KBM-7 (cell line): Measurements from ENCODE around the gene POLR3B.
A peak's percentile ranks its signal among the peaks of the same experiment; 100 is the strongest.
"Not testable (repeated sequence)": the region's sequence is repeated elsewhere in the genome, so short reads cannot be mapped to it uniquely, and the experiment has no call there.

Experiments
- DNase-seq: peaks from one replicate; pipeline ENCODE4 v3.0.0-alpha.2; 2015
- in situ Hi-C: fragments of 300-500 bp; cut with MboI; formaldehyde crosslinking; loops from 2 replicates; pipeline ENCODE4 v1.14.3; 2020; ENCODE audit warnings: low sequenced_read_pairs, low pct_unique_long_range_greater_than_20kb, mixed read lengths

The POLR3B gene

GRCh38 chr12:106341086-106341877 is 16.3 kb upstream of the POLR3B start:
- DNase-seq, result no peak
- in situ Hi-C loops, result no loop called here

GRCh38 chr12:106342397-106343213 is 14.9 kb upstream of the POLR3B start:
- no peak for DNase-seq
- in situ Hi-C loops, result no loop called here

GRCh38 chr12:106343214-106343528 is 14.4 kb upstream of the POLR3B start:
- in situ Hi-C loops, result no loop called here
- no peak for DNase-seq

- no peak for DNase-seq
- in situ Hi-C loops, result no loop called here
Observed at GRCh38 chr12:106344131-106344530, 13.4 kb upstream of the POLR3B start.

- in situ Hi-C loops, result no loop called here
- peak; percentile 68 for DNase-seq
Observed at GRCh38 chr12:106345746-106346145, 11.8 kb upstream of the POLR3B start.

- no peak for DNase-seq
- in situ Hi-C loops, result no loop called here
Observed at GRCh38 chr12:106348411-106348810, 9.1 kb upstream of the POLR3B start.

- in situ Hi-C loops, result loop anchor here (25.0 kb wide), 1 partner anchor 116 kb away; the partner anchor contains the start of gene CKAP4
- no peak for DNase-seq
Observed at GRCh38 chr12:106353175-106353574, 4.4 kb upstream of the POLR3B start.

GRCh38 chr12:106358396-106359241 is 1.1 kb downstream of the POLR3B start:
- DNase-seq, result peak; percentile 88
- in situ Hi-C loops, result loop anchor here (25.0 kb wide), 1 partner anchor 121 kb away; the partner anchor contains the start of gene CKAP4

GRCh38 chr12:106359646-106360399 is 2.3 kb downstream of the POLR3B start:
- no peak for DNase-seq
- in situ Hi-C loops, result loop anchor here (25.0 kb wide), 1 partner anchor 123 kb away; the partner anchor contains the start of gene CKAP4

GRCh38 chr12:106360400-106360994 is 2.9 kb downstream of the POLR3B start:
- DNase-seq, result no peak
- in situ Hi-C loops, result loop anchor here (25.0 kb wide), 1 partner anchor 123 kb away; the partner anchor contains the start of gene CKAP4

GRCh38 chr12:106362971-106363370 is 5.4 kb downstream of the POLR3B start:
- in situ Hi-C loops, result loop anchor here (25.0 kb wide), 1 partner anchor 126 kb away; the partner anchor contains the start of gene CKAP4
- no peak for DNase-seq

GRCh38 chr12:106364261-106364660 is 6.7 kb downstream of the POLR3B start:
- in situ Hi-C loops, result loop anchor here (25.0 kb wide), 1 partner anchor 127 kb away; the partner anchor contains the start of gene CKAP4
- no peak for DNase-seq

GRCh38 chr12:106369624-106370346 is 12.2 kb downstream of the POLR3B start:
- in situ Hi-C loops, result loop anchor here (25.0 kb wide), 1 partner anchor 132 kb away; the partner anchor contains the start of gene CKAP4
- DNase-seq, result no peak

- peak; percentile 33 for DNase-seq
- in situ Hi-C loops, result loop anchor here (25.0 kb wide), 1 partner anchor 534 kb away; no protein-coding TSS in a partner anchor
Observed at GRCh38 chr12:106378788-106379187, 21.2 kb downstream of the POLR3B start.

- no peak for DNase-seq
- in situ Hi-C loops, result loop anchor here (25.0 kb wide), 1 partner anchor 531 kb away; no protein-coding TSS in a partner anchor
Observed at GRCh38 chr12:106380954-106381353, 23.4 kb downstream of the POLR3B start.

- in situ Hi-C loops, result loop anchor here (25.0 kb wide), 1 partner anchor 530 kb away; no protein-coding TSS in a partner anchor
- DNase-seq, result not testable (repeated sequence)
Observed at GRCh38 chr12:106381866-106382265, 24.3 kb downstream of the POLR3B start.
